ENCODE results near the gene AIFM1.

Gene AIFM1

GRCh38 chrX:130170752-130171445, 5.3 kb upstream of the AIFM1 start:
- H3K9me3 ChIP-seq (ENCODE audit: control insufficient read depth in 2 of 2, low read length in 2 of 2): no peaks in the 10 kb centered on the region
- H3K4me3 ChIP-seq (ENCODE audit: low read length in 2 of 2): peak overlapping the region; percentile 64 to 69
- H3K9ac ChIP-seq (ENCODE audit: low read length in 2 of 2): no peak overlapping the region
- no peak overlapping the region for H3K27ac ChIP-seq (ENCODE audit: low read length)
- H3K4me1 ChIP-seq (ENCODE audit: control insufficient read depth, insufficient read depth, low read length): peaks cover 13% of the 10 kb centered on the region
- no peaks in the 10 kb centered on the region for H3K36me3 ChIP-seq (ENCODE audit: control insufficient read depth in 2 of 2, insufficient read depth in 2 of 2, low read length in 2 of 2)
- H3K27me3 ChIP-seq (ENCODE audit: control insufficient read depth in 1 of 2, insufficient read depth in 2 of 2, low read length in 2 of 2): peaks cover 0 to 10% of the 10 kb centered on the region in 2 donors

DNA sequence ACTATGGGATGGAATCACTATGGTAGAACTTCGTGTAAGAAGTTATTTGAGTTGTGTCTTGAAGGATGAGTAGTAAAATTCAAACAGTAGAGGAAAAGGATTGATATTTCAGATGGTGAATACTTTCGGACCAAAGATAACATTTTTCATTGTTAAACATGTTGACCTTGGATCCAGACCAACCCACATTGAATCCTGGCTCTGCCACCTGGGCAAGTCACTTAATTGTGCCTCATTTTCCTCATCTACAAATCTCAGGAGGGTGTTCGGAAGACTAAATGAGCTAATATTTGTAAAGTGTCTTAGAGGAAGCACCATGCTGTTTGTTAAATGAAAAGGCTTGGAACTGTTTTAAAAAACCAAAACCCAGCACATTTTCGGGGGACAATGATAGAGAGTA, 1.4 kb upstream of the AIFM1 start:
- H3K9ac ChIP-seq (ENCODE audit: low read length in 2 of 2): no peak overlapping the region
- no peaks in the 10 kb centered on the region for H3K36me3 ChIP-seq (ENCODE audit: control insufficient read depth in 2 of 2, insufficient read depth in 2 of 2, low read length in 2 of 2)
- H3K4me3 ChIP-seq (ENCODE audit: low read length in 2 of 2): peak overlapping the region in 1 of 2 donors; percentile 71
- no peaks in the 10 kb centered on the region for H3K9me3 ChIP-seq (ENCODE audit: control insufficient read depth in 2 of 2, low read length in 2 of 2)
- H3K27ac ChIP-seq (ENCODE audit: low read length): no peak overlapping the region
- peaks cover 7% of the 10 kb centered on the region for H3K4me1 ChIP-seq (ENCODE audit: control insufficient read depth, insufficient read depth, low read length)
- H3K27me3 ChIP-seq (ENCODE audit: control insufficient read depth in 1 of 2, insufficient read depth in 2 of 2, low read length in 2 of 2): peaks cover 0 to 2% of the 10 kb centered on the region in 2 donors

- Histone ChIP-seq H3K4me3 (ENCODE audit: low read length in 2 of 2) (peak overlapping the region; percentile 71 to 80), H3K27ac (ENCODE audit: low read length) (peak overlapping the region; percentile 80)
Observed at GRCh38 chrX:130166503-130166777, 799 bp upstream of the AIFM1 start.

GRCh38 chrX:130165181-130165702, 399 bp downstream of the AIFM1 start:
- Histone ChIP-seq H3K27ac (ENCODE audit: low read length) (peak overlapping the region; percentile 80), H3K4me3 (ENCODE audit: low read length in 2 of 2) (peak overlapping the region; percentile 71 to 80), H3K9me3 (ENCODE audit: control insufficient read depth in 2 of 2, low read length in 2 of 2) (no peaks in the 10 kb centered on the region), H3K4me1 (ENCODE audit: control insufficient read depth, insufficient read depth, low read length) (no peaks in the 10 kb centered on the region), H3K27me3 (ENCODE audit: control insufficient read depth in 1 of 2, insufficient read depth in 2 of 2, low read length in 2 of 2) (peaks cover 0 to 2% of the 10 kb centered on the region in 2 donors), H3K9ac (ENCODE audit: low read length in 2 of 2) (peak overlapping the region; percentile 73 to 75), H3K36me3 (ENCODE audit: control insufficient read depth in 2 of 2, insufficient read depth in 2 of 2, low read length in 2 of 2) (no peaks in the 10 kb centered on the region)

More at GRCh38 chrX:130166503-130166777, 799 bp upstream of the AIFM1 start:
- Histone ChIP-seq H3K9me3 (ENCODE audit: control insufficient read depth in 2 of 2, low read length in 2 of 2) (no peaks in the 10 kb centered on the region), H3K4me1 (ENCODE audit: control insufficient read depth, insufficient read depth, low read length) (peaks cover 4% of the 10 kb centered on the region), H3K27me3 (ENCODE audit: control insufficient read depth in 1 of 2, insufficient read depth in 2 of 2, low read length in 2 of 2) (peaks cover 0 to 2% of the 10 kb centered on the region in 2 donors), H3K9ac (ENCODE audit: low read length in 2 of 2) (peak overlapping the region; percentile 73 to 74), H3K36me3 (ENCODE audit: control insufficient read depth in 2 of 2, insufficient read depth in 2 of 2, low read length in 2 of 2) (no peaks in the 10 kb centered on the region)

- Histone ChIP-seq H3K4me3 (ENCODE audit: low read length in 2 of 2) (no peak overlapping the region), H3K9me3 (ENCODE audit: control insufficient read depth in 2 of 2, low read length in 2 of 2) (no peaks in the 10 kb centered on the region), H3K36me3 (ENCODE audit: control insufficient read depth in 2 of 2, insufficient read depth in 2 of 2, low read length in 2 of 2) (no peaks in the 10 kb centered on the region), H3K27me3 (ENCODE audit: control insufficient read depth in 1 of 2, insufficient read depth in 2 of 2, low read length in 2 of 2) (peaks cover 0 to 2% of the 10 kb centered on the region in 2 donors), H3K27ac (ENCODE audit: low read length) (no peak overlapping the region), H3K4me1 (ENCODE audit: control insufficient read depth, insufficient read depth, low read length) (no peaks in the 10 kb centered on the region), H3K9ac (ENCODE audit: low read length in 2 of 2) (no peak overlapping the region)
Observed at GRCh38 chrX:130163398-130163797, 2.2 kb downstream of the AIFM1 start.

- Histone ChIP-seq H3K9me3 (ENCODE audit: control insufficient read depth in 2 of 2, low read length in 2 of 2) (no peaks in the 10 kb centered on the region), H3K4me1 (ENCODE audit: control insufficient read depth, insufficient read depth, low read length) (no peaks in the 10 kb centered on the region), H3K36me3 (ENCODE audit: control insufficient read depth in 2 of 2, insufficient read depth in 2 of 2, low read length in 2 of 2) (no peaks in the 10 kb centered on the region), H3K27ac (ENCODE audit: low read length) (no peak overlapping the region), H3K27me3 (ENCODE audit: control insufficient read depth in 1 of 2, insufficient read depth in 2 of 2, low read length in 2 of 2) (peaks cover 0 to 2% of the 10 kb centered on the region in 2 donors), H3K4me3 (ENCODE audit: low read length in 2 of 2) (no peak overlapping the region), H3K9ac (ENCODE audit: low read length in 2 of 2) (no peak overlapping the region)
Observed at GRCh38 chrX:130162094-130162735, 3.4 kb downstream of the AIFM1 start.

GRCh38 chrX:130159776-130160175, 5.9 kb downstream of the AIFM1 start:
- H3K9me3 ChIP-seq (ENCODE audit: control insufficient read depth in 2 of 2, low read length in 2 of 2): no peaks in the 10 kb centered on the region
- H3K27ac ChIP-seq (ENCODE audit: low read length): no peak overlapping the region
- peaks cover 0 to 2% of the 10 kb centered on the region in 2 donors for H3K36me3 ChIP-seq (ENCODE audit: control insufficient read depth in 2 of 2, insufficient read depth in 2 of 2, low read length in 2 of 2)
- H3K9ac ChIP-seq (ENCODE audit: low read length in 2 of 2): no peak overlapping the region
- H3K27me3 ChIP-seq (ENCODE audit: control insufficient read depth in 1 of 2, insufficient read depth in 2 of 2, low read length in 2 of 2): no peaks in the 10 kb centered on the region
- H3K4me3 ChIP-seq (ENCODE audit: low read length in 2 of 2): no peak overlapping the region
- H3K4me1 ChIP-seq (ENCODE audit: control insufficient read depth, insufficient read depth, low read length): no peaks in the 10 kb centered on the region

DNA sequence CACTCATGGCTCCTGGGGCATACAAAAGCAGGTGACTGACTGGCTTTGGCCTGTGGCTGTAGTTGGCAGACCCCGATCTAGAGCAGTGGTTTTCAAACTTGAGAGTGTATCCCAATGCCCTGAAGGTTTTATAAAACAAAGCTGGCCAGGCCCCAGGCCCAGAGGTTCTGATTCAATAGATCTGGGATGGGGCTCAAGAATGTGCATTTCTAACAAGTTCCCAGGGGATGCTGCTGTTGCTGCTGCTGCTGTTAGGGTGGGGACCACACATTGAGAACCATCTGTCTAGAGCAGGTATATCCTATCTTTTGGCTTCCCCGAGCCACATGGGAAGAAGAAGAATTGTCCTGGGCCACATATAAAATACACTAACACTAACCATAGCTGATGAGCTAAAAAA, 7.3 kb downstream of the AIFM1 start:
- Histone ChIP-seq H3K4me3 (ENCODE audit: low read length in 2 of 2) (no peak overlapping the region), H3K9ac (ENCODE audit: low read length in 2 of 2) (no peak overlapping the region), H3K9me3 (ENCODE audit: control insufficient read depth in 2 of 2, low read length in 2 of 2) (no peaks in the 10 kb centered on the region), H3K27ac (ENCODE audit: low read length) (no peak overlapping the region), H3K27me3 (ENCODE audit: control insufficient read depth in 1 of 2, insufficient read depth in 2 of 2, low read length in 2 of 2) (no peaks in the 10 kb centered on the region), H3K4me1 (ENCODE audit: control insufficient read depth, insufficient read depth, low read length) (no peaks in the 10 kb centered on the region), H3K36me3 (ENCODE audit: control insufficient read depth in 2 of 2, insufficient read depth in 2 of 2, low read length in 2 of 2) (peaks cover 0 to 3% of the 10 kb centered on the region in 2 donors)

- no peak overlapping the region for H3K27ac ChIP-seq (ENCODE audit: low read length)
- no peaks in the 10 kb centered on the region for H3K9me3 ChIP-seq (ENCODE audit: control insufficient read depth in 2 of 2, low read length in 2 of 2)
- no peaks in the 10 kb centered on the region for H3K4me1 ChIP-seq (ENCODE audit: control insufficient read depth, insufficient read depth, low read length)
- no peaks in the 10 kb centered on the region for H3K27me3 ChIP-seq (ENCODE audit: control insufficient read depth in 1 of 2, insufficient read depth in 2 of 2, low read length in 2 of 2)
- no peak overlapping the region for H3K4me3 ChIP-seq (ENCODE audit: low read length in 2 of 2)
- H3K36me3 ChIP-seq (ENCODE audit: control insufficient read depth in 2 of 2, insufficient read depth in 2 of 2, low read length in 2 of 2): peaks cover 0 to 3% of the 10 kb centered on the region in 2 donors
- no peak overlapping the region for H3K9ac ChIP-seq (ENCODE audit: low read length in 2 of 2)
Observed at GRCh38 chrX:130155564-130155963, 10.1 kb downstream of the AIFM1 start.

- H3K9me3 ChIP-seq (ENCODE audit: control insufficient read depth in 2 of 2, low read length in 2 of 2): no peaks in the 10 kb centered on the region
- no peak overlapping the region for H3K9ac ChIP-seq (ENCODE audit: low read length in 2 of 2)
- H3K4me3 ChIP-seq (ENCODE audit: low read length in 2 of 2): no peak overlapping the region
- H3K27me3 ChIP-seq (ENCODE audit: control insufficient read depth in 1 of 2, insufficient read depth in 2 of 2, low read length in 2 of 2): no peaks in the 10 kb centered on the region
- peaks cover 13 to 20% of the 10 kb centered on the region in 2 donors for H3K36me3 ChIP-seq (ENCODE audit: control insufficient read depth in 2 of 2, insufficient read depth in 2 of 2, low read length in 2 of 2)
- H3K4me1 ChIP-seq (ENCODE audit: control insufficient read depth, insufficient read depth, low read length): no peaks in the 10 kb centered on the region
- no peak overlapping the region for H3K27ac ChIP-seq (ENCODE audit: low read length)
Observed at GRCh38 chrX:130147631-130148030, 18.0 kb downstream of the AIFM1 start.

DNA sequence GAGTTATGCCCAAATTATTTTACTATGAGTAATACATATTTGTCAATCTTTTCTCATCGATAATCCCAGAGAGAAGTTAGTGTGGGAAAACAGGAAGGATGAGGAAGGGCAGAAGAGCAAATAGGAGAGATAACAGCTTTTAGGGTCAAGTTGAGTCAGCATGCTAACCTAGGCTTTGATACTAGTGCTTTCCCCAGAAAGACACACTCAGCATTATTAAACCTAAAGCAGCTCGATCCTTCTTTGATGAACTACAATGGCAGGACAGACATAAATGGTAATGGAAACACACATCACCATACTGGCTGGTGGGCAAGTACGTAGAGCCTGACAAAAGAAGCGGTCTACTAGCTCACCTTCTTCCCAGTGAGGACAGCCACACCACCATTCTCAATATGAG, 20.5 kb downstream of the AIFM1 start:
- Histone ChIP-seq H3K27ac (ENCODE audit: low read length) (no peak overlapping the region), H3K27me3 (ENCODE audit: control insufficient read depth in 1 of 2, insufficient read depth in 2 of 2, low read length in 2 of 2) (no peaks in the 10 kb centered on the region), H3K36me3 (ENCODE audit: control insufficient read depth in 2 of 2, insufficient read depth in 2 of 2, low read length in 2 of 2) (peaks cover 14 to 26% of the 10 kb centered on the region in 2 donors), H3K9me3 (ENCODE audit: control insufficient read depth in 2 of 2, low read length in 2 of 2) (no peaks in the 10 kb centered on the region), H3K4me1 (ENCODE audit: control insufficient read depth, insufficient read depth, low read length) (no peaks in the 10 kb centered on the region), H3K9ac (ENCODE audit: low read length in 2 of 2) (no peak overlapping the region), H3K4me3 (ENCODE audit: low read length in 2 of 2) (no peak overlapping the region)

Data from stomach smooth muscle (tissue), 2 donors.